Muscle of leg (tissue), 11 donors: Measurements from ENCODE around the gene STIM2. TPM values are rescaled to one million over a fixed set of nuclear protein-coding genes. Genes with fewer than 3 reads are reported as not detected.

ENCODE experiments used
- DNase-seq: peaks from one replicate; pipeline ENCODE4 v3.0.0; 2013
- H3K27ac ChIP-seq: one replicate; pipeline ENCODE4 v1.5.1; 2013; ENCODE audit warnings: mild to moderate bottlenecking, low read length, control low read depth
- H3K27me3 ChIP-seq: one replicate; pipeline ENCODE4 v1.6.1; 2013; ENCODE audit warnings: low read length; ENCODE audit not compliant: control insufficient read depth, insufficient read depth
- H3K36me3 ChIP-seq: one replicate; pipeline ENCODE4 v1.6.1; 2013; ENCODE audit warnings: low read length; ENCODE audit not compliant: control insufficient read depth, insufficient read depth
- H3K4me1 ChIP-seq: one replicate; pipeline ENCODE4 v1.6.1; 2013; ENCODE audit warnings: low read length; ENCODE audit not compliant: control insufficient read depth, insufficient read depth
- H3K4me3 ChIP-seq: one replicate; pipeline ENCODE4 v1.5.1; 2013; ENCODE audit warnings: low read length, control low read depth
- H3K9me3 ChIP-seq: replicated peaks from 2 replicates; pipeline ENCODE4 v1.6.1; 2013; ENCODE audit warnings: low read depth, low read length; ENCODE audit not compliant: control insufficient read depth
- WGBS: methylation state at CpG from one replicate; pipeline ENCODE4 v1.1.5; 2013; ENCODE audit warnings: missing lambda C conversion rate; ENCODE audit not compliant: insufficient coverage; 5-methylcytosine and 5-hydroxymethylcytosine counted together
- polyA plus RNA-seq, 8 donors: library from polyadenylated mRNA; unstranded; fragments of 120-200 nt; gene quantifications; one replicate each; pipeline versions ENCODE4 v1.2.1 to v1.2.3, GENCODE V29; 2013; ENCODE audit warnings: inconsistent platforms in 1 of 8, low replicate concordance in 1 of 8; ENCODE audit not compliant: insufficient read length in 8 of 8, insufficient read depth in 1 of 8
- total RNA-seq: library from RNA; stranded (reverse); fragments of 120-200 nt; gene quantifications from one replicate; pipeline ENCODE4 v1.2.4, GENCODE V29; 2013

Gene STIM2
- total and polyA plus RNA-seq, 9 donors, result 39.7 to 56.9 (median 46.6) TPM

GRCh38 chr4:26912069-26912468 is 51.4 kb downstream of the STIM2 start:
- H3K36me3 ChIP-seq, result no peaks in the 10 kb centered on the region
- DNase-seq, result no peak
- no peaks in the 10 kb centered on the region for H3K9me3 ChIP-seq
- WGBS, result no CpG with 5 or more reads among the region's 6 CpGs
- no peak overlapping the region for H3K4me3 ChIP-seq
- H3K27ac ChIP-seq, result no peak overlapping the region
- H3K27me3 ChIP-seq, result no peaks in the 10 kb centered on the region
- no peaks in the 10 kb centered on the region for H3K4me1 ChIP-seq

DNA sequence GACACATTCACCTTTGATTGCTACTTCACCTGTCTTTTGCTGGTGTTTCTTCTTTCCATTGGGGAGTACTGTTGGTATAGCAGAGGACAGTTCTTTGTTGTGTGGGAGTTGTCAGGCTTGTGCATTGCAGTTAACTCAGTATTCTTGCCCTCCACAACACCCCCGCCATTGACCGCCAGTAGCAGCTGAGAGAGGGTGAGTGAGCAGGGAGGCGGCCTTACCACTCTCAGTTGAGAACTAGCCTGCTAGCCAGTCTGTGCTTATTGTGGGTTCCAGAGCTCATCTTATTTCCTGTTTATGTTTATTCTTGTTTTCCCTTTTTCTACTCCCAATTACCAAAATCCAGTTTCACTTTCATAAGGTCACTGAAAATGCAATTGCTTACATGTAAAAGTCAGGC is 52.2 kb downstream of the STIM2 start:
- Histone ChIP-seq H3K27ac (no peak overlapping the region), H3K27me3 (no peaks in the 10 kb centered on the region), H3K36me3 (no peaks in the 10 kb centered on the region), H3K4me3 (no peak overlapping the region), H3K9me3 (no peaks in the 10 kb centered on the region), H3K4me1 (no peaks in the 10 kb centered on the region)
- no CpG with 5 or more reads among the region's 3 CpGs for WGBS
- peak; percentile 19 for DNase-seq

- peak overlapping the region; percentile 33 for H3K27ac ChIP-seq
- H3K36me3 ChIP-seq, result peaks cover 12% of the 10 kb centered on the region
- no peak overlapping the region for H3K4me3 ChIP-seq
- H3K27me3 ChIP-seq, result no peaks in the 10 kb centered on the region
- no peaks in the 10 kb centered on the region for H3K9me3 ChIP-seq
- H3K4me1 ChIP-seq, result no peaks in the 10 kb centered on the region
- peak; percentile 69 for DNase-seq
- WGBS, result no CpG with 5 or more reads among the region's 1 CpG
Measured at GRCh38 chr4:26916195-26916594, 55.6 kb downstream of the STIM2 start.

GRCh38 chr4:26930964-26931363 is 70.3 kb downstream of the STIM2 start:
- no peak overlapping the region for H3K4me3 ChIP-seq
- H3K36me3 ChIP-seq, result no peaks in the 10 kb centered on the region
- H3K9me3 ChIP-seq, result no peaks in the 10 kb centered on the region
- no peak for DNase-seq
- H3K27me3 ChIP-seq, result no peaks in the 10 kb centered on the region
- no peak overlapping the region for H3K27ac ChIP-seq
- H3K4me1 ChIP-seq, result no peaks in the 10 kb centered on the region
- no CpG with 5 or more reads among the region's 4 CpGs for WGBS

DNA sequence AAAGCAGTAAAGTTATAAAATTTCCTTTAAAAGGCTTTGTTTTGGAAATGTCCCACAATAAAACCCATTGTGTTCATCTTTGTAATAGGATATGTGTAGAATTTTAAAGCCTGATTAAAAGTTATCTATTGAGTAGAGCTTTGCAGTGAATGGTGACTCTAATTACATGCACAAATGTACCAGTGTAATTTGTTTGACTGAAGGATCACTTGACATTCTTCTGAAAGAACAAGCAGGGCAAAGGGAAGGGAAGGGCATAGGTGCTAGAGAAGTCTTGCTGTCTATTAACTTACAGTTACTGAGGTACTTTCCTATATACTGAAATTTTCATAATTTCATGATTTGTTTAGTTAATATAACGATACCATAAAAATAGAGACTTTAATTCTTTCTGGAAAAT is 70.8 kb downstream of the STIM2 start:
- no peak overlapping the region for H3K27ac ChIP-seq
- no peaks in the 10 kb centered on the region for H3K27me3 ChIP-seq
- H3K4me3 ChIP-seq, result no peak overlapping the region
- no peaks in the 10 kb centered on the region for H3K9me3 ChIP-seq
- H3K36me3 ChIP-seq, result no peaks in the 10 kb centered on the region
- no peak for DNase-seq
- no peaks in the 10 kb centered on the region for H3K4me1 ChIP-seq
- no CpG with 5 or more reads among the region's 1 CpG for WGBS

- Histone ChIP-seq H3K36me3 (no peaks in the 10 kb centered on the region), H3K27ac (no peak overlapping the region), H3K4me3 (no peak overlapping the region), H3K27me3 (no peaks in the 10 kb centered on the region), H3K9me3 (no peaks in the 10 kb centered on the region), H3K4me1 (no peaks in the 10 kb centered on the region)
- whole genome bisulfite sequencing, result no CpG with 5 or more reads among the region's 3 CpGs
- no peak for DNase-seq
Measured at GRCh38 chr4:26931966-26932365, 71.3 kb downstream of the STIM2 start.

DNA sequence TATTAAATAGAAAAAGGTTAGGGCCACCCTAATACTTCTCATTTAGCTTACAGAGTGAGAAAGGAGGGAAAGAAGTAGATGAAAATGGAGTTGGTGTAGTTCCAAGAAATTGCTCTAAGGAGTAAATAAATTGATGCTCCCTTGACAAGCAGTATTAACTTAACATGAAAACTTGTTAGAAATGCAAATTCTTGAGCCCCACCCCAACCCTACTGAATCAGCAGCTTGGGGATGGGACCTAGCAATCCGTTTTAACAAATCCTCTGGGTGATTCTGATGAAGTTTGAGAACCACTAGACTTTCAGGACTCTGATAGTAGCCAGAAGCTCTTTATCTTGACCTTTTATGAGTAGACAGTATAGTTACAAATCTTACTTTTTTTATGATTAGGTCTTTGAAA is 74.8 kb downstream of the STIM2 start:
- Histone ChIP-seq H3K4me1 (no peaks in the 10 kb centered on the region), H3K9me3 (no peaks in the 10 kb centered on the region), H3K27ac (no peak overlapping the region), H3K4me3 (no peak overlapping the region), H3K27me3 (no peaks in the 10 kb centered on the region), H3K36me3 (no peaks in the 10 kb centered on the region)
- no peak for DNase-seq
- no CpG with 5 or more reads among the region's 1 CpG for WGBS

DNA sequence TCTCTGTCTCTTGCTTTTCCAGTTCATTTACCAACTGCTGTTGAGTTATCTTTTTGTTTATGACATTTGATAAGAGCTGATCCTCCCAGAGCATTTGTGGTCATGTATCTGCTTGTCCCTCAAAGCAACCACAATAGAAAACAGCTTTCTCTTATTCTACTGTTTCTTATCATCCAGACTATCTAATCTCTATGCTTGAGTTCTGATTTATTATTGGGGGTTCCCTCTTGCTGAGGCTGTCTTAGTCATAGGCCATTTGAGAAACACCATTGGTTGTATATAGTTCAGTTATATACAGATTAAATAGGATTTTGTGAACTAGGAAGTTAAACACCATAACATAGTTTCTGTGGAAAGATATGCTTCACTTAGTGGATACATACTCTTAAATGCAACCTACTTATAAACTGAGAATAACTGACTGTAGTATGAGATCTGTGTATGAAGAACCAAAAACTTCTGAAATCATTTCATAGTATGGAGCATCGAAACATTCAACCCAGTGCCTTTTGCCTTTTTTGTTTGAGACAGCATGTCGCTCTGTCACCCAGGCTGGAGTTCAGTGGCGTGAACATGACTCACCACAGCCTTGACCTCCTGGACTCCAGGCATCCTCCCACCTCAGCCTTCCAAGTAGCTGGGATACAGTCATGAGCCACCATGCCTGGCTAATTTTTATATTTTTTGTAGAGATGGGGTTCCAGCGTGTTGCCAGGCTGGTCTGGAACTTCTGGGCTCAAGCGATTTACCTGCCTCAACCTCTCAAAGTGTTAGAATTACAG is 75.8 kb downstream of the STIM2 start:
- Histone ChIP-seq H3K9me3 (no peaks in the 10 kb centered on the region), H3K4me3 (no peak overlapping the region), H3K4me1 (no peaks in the 10 kb centered on the region), H3K27me3 (no peaks in the 10 kb centered on the region), H3K27ac (no peak overlapping the region), H3K36me3 (no peaks in the 10 kb centered on the region)
- no peak for DNase-seq
- 85% methylated on average over 2 of the region's 5 CpGs for WGBS

DNA sequence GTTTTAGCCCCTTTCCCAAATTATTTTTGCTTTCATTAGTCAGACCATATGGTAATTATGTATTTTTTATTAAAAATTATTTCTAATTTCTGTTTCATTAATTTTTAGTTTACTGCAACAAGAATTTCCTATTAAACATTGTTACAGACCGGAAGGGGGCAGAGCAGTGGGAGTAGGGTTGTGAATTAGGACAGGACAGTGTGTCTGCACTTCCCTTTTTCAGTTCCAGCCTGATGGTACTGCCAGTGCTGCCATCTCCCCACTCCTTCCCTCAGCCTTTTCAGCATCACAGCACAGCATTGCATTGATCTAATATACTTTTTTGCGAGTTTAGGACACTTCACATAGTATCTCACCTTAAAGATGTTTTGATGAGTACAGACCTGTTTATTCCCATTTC is 76.5 kb downstream of the STIM2 start:
- H3K27me3 ChIP-seq, result no peaks in the 10 kb centered on the region
- DNase-seq, result no peak
- H3K4me1 ChIP-seq, result no peaks in the 10 kb centered on the region
- H3K4me3 ChIP-seq, result no peak overlapping the region
- no peaks in the 10 kb centered on the region for H3K9me3 ChIP-seq
- H3K27ac ChIP-seq, result no peak overlapping the region
- no peaks in the 10 kb centered on the region for H3K36me3 ChIP-seq
- WGBS, result no CpG with 5 or more reads among the region's 2 CpGs

DNA sequence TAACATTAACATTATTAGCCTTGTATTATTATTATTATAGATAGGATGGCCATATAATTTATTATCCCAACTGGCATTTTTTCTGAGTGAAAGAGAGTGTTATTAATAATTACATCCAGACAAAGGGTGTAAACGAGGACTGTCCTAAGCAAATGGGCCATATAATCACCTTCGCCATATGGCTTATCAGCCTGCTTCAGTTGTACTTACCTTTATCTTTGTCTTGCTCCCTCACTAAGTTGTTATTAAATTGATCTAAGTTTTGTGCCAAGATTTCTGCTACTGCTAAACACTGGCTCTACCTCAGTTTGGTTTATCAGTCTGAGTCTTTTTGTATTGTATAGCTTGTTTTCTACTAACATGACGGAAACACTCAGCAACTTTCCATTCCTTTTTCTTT is 76.9 kb downstream of the STIM2 start:
- no peak overlapping the region for H3K27ac ChIP-seq
- DNase-seq, result no peak
- no peaks in the 10 kb centered on the region for H3K9me3 ChIP-seq
- no peaks in the 10 kb centered on the region for H3K4me1 ChIP-seq
- no CpG with 5 or more reads among the region's 3 CpGs for WGBS
- H3K36me3 ChIP-seq, result no peaks in the 10 kb centered on the region
- H3K27me3 ChIP-seq, result no peaks in the 10 kb centered on the region
- no peak overlapping the region for H3K4me3 ChIP-seq

DNA sequence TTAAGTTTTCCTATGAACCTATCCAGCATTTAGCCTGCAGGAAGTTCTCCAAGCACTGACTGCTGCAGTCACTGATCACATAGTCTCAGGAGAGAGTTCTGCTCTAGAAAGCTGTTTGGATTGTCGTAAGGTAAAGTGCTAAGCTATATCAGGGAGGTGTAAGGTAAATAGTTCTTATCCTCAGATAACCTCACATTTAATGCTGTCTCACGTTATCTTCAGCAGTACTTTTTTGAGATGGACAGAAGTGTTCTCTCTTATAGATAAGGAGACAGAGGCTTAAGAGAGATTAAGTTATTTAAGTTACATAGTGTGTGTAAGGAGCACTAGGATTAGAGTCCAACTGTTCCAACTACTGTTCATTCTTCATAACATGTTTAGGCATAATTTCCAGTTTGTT is 77.9 kb downstream of the STIM2 start:
- DNase-seq, result no peak
- H3K27ac ChIP-seq, result no peak overlapping the region
- no CpG with 5 or more reads among the region's 2 CpGs for WGBS
- no peaks in the 10 kb centered on the region for H3K4me1 ChIP-seq
- no peaks in the 10 kb centered on the region for H3K27me3 ChIP-seq
- H3K4me3 ChIP-seq, result no peak overlapping the region
- no peaks in the 10 kb centered on the region for H3K9me3 ChIP-seq
- H3K36me3 ChIP-seq, result no peaks in the 10 kb centered on the region
